ENCODE results near the gene RASGRP2.

- TF ChIP-seq CTCF (conservative IDR thresholded peaks at IDR 0.05 in 1 of 2, IDR thresholded peaks at IDR 0.05 in 1 of 2; ENCODE audit: low read depth in 1 of 2, low read length in 2 of 2) = no peak
- peak; percentile 89 for TF ChIP-seq EZH2 (IDR thresholded peaks at IDR 0.05; ENCODE audit: low read length, missing control alignments)
Measured at GRCh38 chr11:64745189-64745520, 1.2 kb upstream of the RASGRP2 start.
